AG09309 (cell line): ENCODE results near the gene DESI1.

Experiments
- DNase-seq: peaks from one replicate; pipeline ENCODE4 v3.0.0-alpha.2; 2010; ENCODE audit warnings: low read depth
- H3K4me3 ChIP-seq: 2 replicates; pipeline ENCODE4 v1.5.1; 2011; ENCODE audit warnings: mild to moderate bottlenecking, low read depth, low read length, moderate library complexity; ENCODE audit not compliant: control insufficient read depth
- CTCF ChIP-seq: IDR thresholded peaks from 2 replicates; pipeline ENCODE4 v1.5.1; 2011; ENCODE audit warnings: mild to moderate bottlenecking, low read depth, low read length, inconsistent platforms; ENCODE audit not compliant: insufficient read depth, control insufficient read depth; ENCODE audit errors: missing control alignments

DESI1 gene

GRCh38 chr22:41650229-41650628 lies 29.4 kb upstream of the DESI1 start:
- no peak for TF ChIP-seq CTCF
- no peak for DNase-seq
- no peak overlapping the region for H3K4me3 ChIP-seq

DNA sequence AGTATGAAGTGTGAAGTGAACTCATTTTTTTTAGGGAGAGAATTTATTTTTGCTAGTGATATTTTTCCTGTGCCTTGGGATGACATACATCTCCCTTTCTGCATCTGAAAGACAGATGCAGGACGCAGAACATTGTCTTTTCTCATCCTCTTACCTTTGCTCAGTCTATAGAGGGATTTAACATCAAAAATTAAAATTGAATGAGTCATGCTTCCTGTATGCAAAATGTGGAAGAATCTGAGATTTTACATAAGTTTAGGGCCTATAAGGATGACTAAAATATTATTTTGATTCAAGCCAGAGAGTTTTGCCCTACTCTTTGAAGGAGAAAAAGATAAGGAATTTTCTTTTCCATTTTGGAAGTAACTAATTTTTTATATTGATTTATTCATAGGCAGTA lies 27.6 kb upstream of the DESI1 start:
- no peak overlapping the region for H3K4me3 ChIP-seq
- DNase-seq = no peak
- TF ChIP-seq CTCF = no peak

- TF ChIP-seq CTCF = no peak
- no peak for DNase-seq
- no peak overlapping the region for H3K4me3 ChIP-seq
Measured at GRCh38 chr22:41647771-41648170, 26.9 kb upstream of the DESI1 start.

GRCh38 chr22:41642331-41643110 lies 21.7 kb upstream of the DESI1 start:
- no peak for DNase-seq
- TF ChIP-seq CTCF = no peak
- H3K4me3 ChIP-seq = no peak overlapping the region

DNA sequence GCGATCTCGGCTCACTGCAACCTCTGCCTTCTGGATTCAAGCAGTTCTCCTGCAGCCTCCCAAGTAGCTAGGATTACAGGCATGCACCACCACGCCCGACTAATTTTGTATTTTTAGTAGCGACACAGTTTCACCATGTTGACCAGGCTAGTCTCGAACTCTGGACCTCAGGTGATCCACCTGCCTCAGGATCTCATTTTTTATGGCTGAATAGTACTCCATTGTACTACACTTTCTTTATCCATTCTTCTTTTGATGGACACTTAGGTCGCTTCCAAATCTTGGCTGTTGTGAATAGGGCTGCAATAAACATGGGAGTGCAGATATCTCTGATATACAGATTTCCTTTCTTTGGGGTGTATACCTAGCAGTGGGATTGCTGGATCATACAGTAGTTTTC lies 21.0 kb upstream of the DESI1 start:
- no peak for DNase-seq
- H3K4me3 ChIP-seq = no peak overlapping the region
- TF ChIP-seq CTCF = no peak

- TF ChIP-seq CTCF = no peak
- no peak overlapping the region for H3K4me3 ChIP-seq
- DNase-seq = no peak
Measured at GRCh38 chr22:41638748-41639147, 17.9 kb upstream of the DESI1 start.
